GM18909 (cell line): ENCODE data around the gene PIAS4.

Source experiments
- ATAC-seq: cut with Tn5 transposase; IDR thresholded peaks from one replicate; pipeline ENCODE4 v1.9.1; 2021; ENCODE audit warnings: mild to moderate bottlenecking; ENCODE audit not compliant: unreplicated experiment, poor library complexity

PIAS4 gene

DNA sequence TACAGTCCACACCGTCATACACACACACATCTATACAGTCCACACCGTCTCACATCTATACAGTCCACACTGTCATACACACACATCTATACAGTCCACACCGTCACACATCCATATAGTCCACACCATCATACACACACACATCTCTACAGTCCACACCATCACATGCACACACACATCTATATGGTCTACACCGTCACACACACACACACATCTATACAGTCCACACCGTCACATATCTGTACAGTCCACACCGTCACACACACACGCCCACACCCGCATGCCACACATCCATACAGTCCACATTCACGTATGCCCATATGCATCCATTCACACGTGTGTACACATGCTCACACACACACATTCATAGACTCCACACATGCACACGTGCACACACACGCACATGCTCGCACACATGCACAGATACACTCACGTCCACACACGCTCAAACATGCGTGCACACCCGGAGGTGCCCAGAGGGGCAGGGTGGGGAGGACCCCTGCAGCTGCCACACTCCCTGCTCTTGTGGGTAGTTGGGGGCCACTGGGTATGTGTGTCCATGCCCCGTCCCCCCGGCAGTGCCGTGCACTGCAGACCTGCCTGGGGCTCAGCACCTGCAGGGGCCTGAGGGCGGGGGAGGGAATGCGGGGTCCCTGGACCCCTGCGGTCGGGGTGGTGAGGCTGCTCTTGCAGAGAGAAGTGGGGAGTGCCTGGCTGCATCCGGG lies 29.2 kb downstream of the PIAS4 start:
- no peak for ATAC-seq

DNA sequence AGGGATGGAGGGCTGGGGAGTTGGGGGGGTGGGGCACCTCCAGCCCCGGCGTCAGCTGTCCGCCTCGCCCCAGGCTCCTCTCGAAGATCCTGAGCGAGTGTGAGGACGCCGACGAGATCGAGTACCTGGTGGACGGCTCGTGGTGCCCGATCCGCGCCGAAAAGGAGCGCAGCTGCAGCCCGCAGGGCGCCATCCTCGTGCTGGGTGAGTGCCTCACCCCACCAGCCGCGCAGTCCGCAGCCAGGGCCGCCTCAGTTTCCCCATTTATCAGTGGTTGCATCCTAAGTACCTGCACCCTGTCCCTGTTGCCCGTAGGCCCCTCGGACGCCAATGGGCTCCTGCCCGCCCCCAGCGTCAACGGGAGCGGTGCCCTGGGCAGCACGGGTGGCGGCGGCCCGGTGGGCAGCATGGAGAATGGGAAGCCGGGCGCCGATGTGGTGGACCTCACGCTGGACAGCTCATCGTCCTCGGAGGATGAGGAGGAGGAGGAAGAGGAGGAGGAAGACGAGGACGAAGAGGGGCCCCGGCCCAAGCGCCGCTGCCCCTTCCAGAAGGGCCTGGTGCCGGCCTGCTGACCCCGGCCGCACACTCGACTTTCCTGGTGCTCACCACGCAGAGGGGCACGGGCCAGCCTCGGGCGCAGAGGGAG lies 29.9 kb downstream of the PIAS4 start:
- no peak for ATAC-seq

- ATAC-seq: no peak
Measured at GRCh38 chr19:4038057-4038456, 30.5 kb downstream of the PIAS4 start.

DNA sequence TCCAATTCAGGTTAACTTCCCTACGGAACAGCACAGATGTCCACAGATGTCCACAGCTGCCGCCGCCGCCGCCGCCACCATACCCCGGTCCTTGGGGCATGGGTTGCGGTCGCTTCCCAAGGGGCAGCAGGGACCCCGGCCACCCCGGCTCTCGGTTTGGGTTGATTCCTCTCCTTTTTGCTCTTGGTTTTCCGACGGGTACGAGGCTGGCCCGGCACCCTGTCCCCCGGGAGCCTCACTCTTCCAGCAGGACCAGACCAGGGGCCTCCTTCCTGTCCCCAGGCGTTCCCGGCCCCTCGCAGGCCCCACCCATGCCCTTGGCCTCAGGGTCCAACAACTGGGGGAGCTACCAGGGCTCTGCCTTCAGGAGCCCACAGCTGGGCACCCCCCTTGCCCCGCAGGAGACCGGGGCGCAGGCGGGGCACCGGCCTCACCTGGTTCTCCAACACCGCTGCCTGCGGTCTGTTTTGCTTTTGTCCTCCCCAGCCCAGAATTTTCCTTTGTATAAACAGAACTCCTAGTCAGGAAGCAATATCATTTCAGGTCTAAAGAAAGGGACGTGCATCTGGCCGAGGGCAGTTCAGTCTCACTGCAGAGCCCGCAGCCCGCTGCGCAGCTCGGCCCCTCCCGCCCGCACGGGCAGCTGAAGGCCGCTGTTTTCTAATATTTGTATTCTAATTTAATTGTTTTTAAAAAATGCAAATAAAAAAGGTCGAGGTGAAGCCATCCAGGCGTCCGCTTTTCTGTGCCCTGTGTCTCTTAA lies 31.3 kb downstream of the PIAS4 start:
- ATAC-seq: no peak

- ATAC-seq: no peak
Measured at GRCh38 chr19:4042064-4042730, 34.7 kb downstream of the PIAS4 start.

DNA sequence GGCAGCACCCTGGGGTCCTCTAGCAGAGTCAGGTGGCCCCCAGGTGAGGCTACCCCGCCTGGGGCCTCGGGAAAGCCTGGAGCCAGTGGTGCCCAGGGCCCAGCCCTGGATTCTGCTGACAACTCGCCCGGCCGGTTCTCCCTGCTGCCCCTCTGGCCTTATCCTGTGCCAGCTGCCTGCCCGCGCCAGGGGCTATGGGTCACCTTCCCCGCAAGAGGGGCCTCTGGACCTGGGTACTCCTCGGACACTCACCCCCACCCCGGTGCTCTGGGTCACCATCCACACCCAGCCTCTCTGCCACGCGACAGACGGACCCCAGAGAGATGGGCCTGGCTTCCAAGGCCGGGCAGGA lies 35.2 kb downstream of the PIAS4 start:
- no peak for ATAC-seq

DNA sequence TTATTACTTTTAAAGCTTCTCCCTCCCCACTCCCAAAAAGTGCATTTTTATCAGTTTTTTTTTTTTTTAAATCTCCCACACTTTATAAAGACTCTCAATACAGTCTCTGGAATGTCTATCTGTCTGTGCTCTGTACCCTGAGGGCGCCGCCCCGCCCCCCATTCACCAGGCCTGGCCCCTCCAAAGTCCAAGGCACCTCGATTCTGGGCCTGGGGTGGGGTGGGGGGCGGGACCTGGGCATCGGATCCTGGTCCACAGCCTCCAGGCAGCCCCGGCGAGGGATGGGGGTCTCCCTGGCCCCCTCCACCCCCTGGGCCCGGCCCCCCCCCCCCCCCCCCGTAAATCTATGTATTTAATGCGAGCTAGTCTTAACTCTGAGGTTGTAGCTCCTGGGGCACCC lies 35.9 kb downstream of the PIAS4 start:
- ATAC-seq: no peak

DNA sequence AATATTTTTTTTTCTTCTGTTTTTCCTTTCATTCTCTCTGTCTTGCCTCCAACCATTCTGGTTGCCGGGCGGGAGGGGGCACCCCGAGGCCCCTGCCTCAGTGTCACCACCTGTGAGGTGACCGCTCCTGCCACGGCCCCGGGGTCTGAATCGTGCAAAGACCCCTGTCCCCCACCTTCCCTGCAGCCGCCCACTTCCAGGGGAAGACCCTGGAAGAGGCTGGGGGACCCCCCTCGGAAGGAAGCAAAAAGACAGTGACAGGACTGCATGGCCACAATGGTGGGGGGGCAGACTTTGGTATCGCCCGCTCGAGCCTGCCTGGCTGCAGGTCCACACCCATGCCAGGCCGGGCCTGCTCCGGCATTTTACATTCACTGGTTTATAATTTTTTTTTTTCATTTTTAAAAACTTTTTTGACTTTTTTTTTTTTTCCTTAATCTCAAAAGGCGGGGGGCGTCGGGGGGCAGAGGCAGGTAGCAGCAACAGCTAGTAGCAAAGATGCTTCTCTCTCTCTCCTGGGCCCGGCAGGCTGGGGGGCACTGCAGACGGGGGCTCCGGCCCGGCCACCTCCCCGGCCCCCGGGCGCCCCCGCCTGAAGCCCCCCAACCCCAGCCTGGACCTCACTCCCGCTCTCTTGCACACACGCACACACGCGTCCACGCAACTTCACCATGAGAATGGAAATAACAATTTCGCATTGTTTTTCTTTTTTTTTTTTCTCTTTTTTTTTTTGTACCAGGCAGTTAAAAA lies 36.6 kb downstream of the PIAS4 start:
- no peak for ATAC-seq

- ATAC-seq: no peak
Measured at GRCh38 chr19:4044990-4045465, 37.5 kb downstream of the PIAS4 start.

DNA sequence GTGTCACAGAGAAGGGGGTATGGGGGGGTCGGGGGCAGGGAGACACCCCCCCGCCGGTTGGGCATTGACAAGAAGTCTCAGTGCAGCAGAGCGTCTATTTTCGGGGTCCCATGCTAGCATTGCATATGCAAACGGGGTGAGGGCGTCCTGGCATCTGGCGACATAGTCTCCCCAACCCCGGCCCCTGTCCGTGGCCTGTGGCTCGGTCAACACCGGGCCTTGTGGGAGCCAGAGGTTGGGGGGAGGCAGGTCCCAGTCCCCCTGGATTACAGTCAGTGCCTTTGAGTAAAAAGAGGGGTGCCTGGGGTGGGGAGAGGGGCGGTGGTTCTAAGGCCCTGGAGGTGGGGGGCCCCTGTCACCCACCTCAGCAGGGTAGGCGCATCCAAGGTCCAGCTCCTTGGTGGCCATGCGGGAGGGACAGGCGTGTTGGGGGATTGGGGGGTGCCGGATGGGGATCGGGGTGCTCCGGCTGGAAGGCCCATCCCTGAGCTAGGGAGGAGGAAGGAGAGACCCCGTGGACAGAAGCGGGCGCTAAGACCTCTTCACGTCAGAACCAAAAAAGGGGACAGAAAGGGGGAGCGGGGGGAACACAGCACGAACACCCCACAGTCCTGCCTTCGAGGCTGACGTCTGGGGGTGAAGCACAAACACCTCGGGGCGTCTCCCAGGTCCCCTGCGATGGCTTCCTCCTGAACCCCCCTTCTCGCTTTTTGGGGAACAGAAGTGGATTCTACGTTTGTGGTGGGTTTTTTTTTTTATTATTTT lies 38.2 kb downstream of the PIAS4 start:
- ATAC-seq: no peak

DNA sequence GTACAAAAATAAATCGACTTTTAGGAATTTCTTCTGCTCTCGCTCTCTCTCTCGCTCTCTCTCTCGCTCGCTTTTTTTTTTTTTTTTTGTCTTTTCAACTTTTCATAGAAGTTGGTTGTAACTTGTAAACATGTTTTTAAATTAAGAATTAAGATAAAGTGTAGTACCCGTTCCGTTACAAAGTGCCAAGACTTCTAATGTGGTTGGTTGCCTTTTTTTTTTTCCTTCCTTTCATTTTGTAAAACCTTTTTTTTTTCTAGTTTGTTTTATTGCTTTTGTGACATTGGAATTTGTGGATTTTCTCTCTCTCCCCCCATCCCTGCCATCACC lies 38.8 kb downstream of the PIAS4 start:
- ATAC-seq: no peak

DNA sequence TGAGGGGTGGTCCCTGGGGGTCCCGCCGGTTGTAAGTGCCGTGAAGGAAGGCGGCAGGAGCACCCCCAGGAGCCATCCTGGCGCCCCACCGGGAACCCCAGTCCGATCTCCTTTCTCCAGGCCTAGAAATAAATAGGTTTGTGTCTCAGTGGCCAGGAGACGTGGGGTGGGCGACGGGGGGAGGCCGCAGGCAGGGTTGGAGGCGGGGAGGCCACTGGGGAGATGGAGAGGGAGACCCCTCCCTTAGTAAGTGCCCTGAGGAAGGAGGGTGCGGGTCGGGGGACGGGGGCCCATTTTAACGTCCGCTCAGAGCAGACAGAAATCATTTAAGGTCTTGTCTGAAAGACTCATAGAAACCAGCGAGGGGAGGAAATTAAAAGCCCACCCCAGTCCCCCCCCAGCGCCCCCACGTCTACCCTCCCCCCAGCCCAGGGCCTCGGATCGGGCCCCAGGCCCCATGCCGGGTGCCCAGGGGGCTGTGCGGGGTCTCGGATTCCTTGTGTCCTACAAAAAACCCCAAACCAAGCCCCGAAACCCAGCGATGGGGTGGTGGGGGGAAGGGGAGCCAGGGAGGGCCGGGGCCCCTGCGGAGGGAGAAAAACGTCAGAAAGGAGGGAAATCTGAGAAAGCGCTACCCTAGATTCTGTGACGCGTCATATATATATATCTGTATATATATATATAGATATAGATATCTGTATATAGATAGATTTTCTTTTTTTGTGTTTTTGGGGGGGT lies 39.6 kb downstream of the PIAS4 start:
- no peak for ATAC-seq

DNA sequence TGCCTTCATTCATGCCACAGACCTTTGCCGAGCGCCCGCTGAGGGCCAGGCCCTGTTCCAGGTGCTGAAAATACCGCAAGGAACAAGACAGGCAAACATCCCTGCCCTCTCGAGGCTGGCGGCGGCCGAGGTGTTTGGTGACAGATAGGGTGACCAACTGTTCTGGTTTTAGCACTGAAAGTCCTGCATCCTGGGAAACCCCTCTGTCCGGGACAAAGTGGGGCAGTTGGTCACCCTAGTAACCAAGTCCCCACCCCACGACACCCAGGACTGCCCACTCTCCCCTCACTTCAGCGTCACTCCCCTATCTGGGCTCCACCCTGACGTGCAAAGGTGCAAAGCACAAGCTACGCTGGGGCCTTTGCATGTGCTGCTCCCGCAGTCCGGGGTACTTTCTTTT lies 41.9 kb downstream of the PIAS4 start:
- ATAC-seq: no peak

DNA sequence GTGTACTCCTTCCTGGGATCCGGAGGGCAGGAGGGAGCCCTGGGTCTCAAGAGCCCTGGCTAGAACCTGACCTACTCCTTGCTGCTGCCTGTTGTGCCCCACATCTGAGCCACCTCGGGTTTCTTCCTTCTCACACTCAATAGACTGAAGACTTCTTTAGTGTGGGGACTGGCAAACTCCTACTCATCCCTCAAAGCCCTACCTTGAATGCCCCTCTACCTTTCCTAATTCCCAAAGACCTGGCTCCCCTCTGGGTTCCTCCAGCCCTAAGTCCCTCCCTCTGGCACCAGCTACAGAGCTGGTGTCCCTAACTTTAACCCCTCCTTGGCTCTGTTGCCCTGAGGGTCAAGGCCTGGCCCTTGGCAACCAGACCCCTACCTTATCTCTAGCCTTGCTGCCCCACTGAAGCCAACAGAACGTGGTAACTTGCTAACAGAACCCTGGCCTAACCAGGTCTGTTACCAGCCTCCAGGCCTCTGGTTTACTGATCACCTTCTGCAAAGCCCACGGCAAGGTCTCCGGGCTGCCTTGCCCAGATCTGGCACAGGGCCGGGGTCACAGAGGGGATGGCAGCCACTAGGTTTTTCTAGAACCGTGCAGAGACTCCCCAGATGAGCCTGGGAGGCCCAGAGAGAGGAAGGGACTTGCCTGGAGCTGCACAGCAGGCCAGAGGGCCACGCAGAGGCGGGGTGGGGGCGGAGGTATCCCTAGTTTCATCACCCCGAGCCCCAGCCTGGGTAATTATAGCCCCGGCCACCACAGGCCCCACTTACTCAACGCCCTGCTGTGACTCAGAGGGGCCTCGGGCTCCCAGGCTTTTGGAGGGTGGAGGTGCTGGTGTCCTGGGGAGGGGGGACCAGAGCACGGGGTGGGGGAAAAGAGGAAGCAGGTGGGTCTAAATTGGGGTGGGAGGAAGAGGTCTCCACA lies 43.9 kb downstream of the PIAS4 start:
- ATAC-seq: no peak

DNA sequence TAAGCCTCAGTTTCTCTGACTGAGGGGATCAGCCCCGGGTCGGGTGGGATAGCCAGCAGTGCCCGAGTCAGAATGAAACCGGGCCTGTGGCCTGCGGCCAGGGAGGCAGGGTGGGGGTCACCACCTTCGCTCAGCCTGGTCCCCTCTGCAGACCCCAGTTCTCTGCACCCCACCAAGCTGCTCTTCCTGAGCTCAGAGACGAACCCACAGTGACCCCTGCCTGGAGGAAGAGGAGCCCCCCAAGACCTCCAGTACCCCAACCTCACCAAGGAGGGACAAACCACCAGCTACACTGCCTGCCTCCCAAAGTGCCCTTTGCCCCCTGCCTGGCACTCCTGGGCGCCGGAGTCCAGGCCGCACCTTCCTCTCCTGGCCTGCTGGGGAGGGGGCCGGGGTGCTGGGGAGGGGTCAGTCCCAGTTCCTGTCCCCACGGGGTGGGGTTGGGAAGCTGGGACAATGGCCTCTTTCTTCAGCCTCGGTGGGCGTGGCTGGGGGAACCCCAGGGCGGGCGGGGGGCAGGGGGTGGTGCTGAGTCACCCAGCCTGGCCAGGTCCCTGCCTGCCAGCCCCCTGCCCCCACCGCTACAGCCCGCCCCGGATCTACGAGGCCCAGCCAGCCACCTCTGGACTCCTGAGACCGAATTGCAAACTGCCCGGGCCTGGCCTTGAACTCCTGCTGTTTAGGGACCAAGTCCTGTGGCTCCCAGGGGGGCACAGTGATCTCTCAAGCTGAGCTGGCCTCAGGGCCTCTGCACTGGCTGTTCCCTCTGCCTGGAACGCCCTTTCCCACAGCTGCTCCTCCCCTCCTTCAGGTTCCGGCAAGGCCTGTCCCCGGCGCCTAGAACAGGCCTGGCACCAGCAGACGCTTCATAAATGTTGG lies 44.8 kb downstream of the PIAS4 start:
- no peak for ATAC-seq

DNA sequence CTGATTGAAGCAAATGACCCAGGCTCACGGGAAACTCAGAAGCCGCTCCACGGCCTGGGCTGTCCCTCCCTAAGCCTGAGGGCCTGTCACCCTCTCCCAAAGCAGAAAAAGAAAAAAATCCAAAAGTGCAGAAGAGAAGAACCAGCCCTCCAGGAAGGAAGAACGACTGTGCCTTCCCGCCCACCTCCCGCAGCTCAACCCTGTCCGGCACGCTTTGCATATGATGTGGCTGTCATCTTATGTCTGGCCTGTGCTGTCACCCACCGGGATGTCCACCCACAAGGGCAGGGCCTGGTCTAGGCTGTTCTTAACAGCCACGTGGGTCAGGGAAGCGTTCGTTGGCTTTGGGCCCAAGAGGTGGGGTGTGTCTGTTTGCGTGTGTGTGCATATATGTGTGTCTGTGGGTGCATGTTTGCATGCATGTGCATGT lies 45.5 kb downstream of the PIAS4 start:
- no peak for ATAC-seq
